ENCODE results near the gene KPNA4. TPM values are rescaled to one million over a fixed set of nuclear protein-coding genes. Genes with fewer than 3 reads are reported as not detected.

The KPNA4 gene
- total and polyA plus RNA-seq, 2 donors (not counting 1 experiment from before 2014, with no cell fraction given) = 33.0 to 38.8 TPM

- H3K79me2 ChIP-seq (ENCODE audit: control insufficient read depth, insufficient read depth, low read length) = no peaks in the 10 kb centered on the region
- no peaks in the 10 kb centered on the region for H3K36me3 ChIP-seq (ENCODE audit: control insufficient read depth, insufficient read depth, low read length)
- no peak for DNase-seq (ENCODE audit: low read depth in 2 of 2)
- no peak overlapping the region for H2AFZ ChIP-seq (ENCODE audit: low read length)
- H3K4me3 ChIP-seq (replicated peaks in 1 of 4; ENCODE audit: control extremely low read depth in 1 of 4, insufficient read depth in 1 of 4, low read depth in 3 of 4, low read length in 4 of 4) = no peak overlapping the region
- H4K20me1 ChIP-seq (ENCODE audit: control insufficient read depth, extremely low read depth, insufficient read depth, low read length) = no peaks in the 10 kb centered on the region
- no peak overlapping the region for H3K9ac ChIP-seq (ENCODE audit: insufficient read depth, low read length)
- H3K9me3 ChIP-seq (ENCODE audit: control insufficient read depth, insufficient read depth, low read depth, low read length) = no peaks in the 10 kb centered on the region
- no peak overlapping the region for H3K27ac ChIP-seq (ENCODE audit: insufficient read depth, low read length)
- peaks cover 5% of the 10 kb centered on the region for H3K4me1 ChIP-seq (ENCODE audit: control insufficient read depth, extremely low read depth, insufficient read depth, low read length)
- TF ChIP-seq EZH2 (IDR thresholded peaks at IDR 0.05; ENCODE audit: low read length, missing control alignments) (no peak), CTCF (conservative IDR thresholded peaks at IDR 0.05 in 1 of 2, IDR thresholded peaks at IDR 0.05 in 1 of 2; ENCODE audit: low read depth in 1 of 2, low read length in 2 of 2) (no peak)
- no peaks in the 10 kb centered on the region for H3K27me3 ChIP-seq (ENCODE audit: control insufficient read depth, insufficient read depth, low read length)
- H3K4me2 ChIP-seq (ENCODE audit: extremely low read depth, insufficient read depth, low read length) = no peak overlapping the region
Observed at GRCh38 chr3:160479376-160479775, 86.0 kb downstream of the KPNA4 start.

- Histone ChIP-seq H2AFZ (ENCODE audit: low read length) (no peak overlapping the region), H3K9me3 (ENCODE audit: control insufficient read depth, insufficient read depth, low read depth, low read length) (no peaks in the 10 kb centered on the region), H3K36me3 (ENCODE audit: control insufficient read depth, insufficient read depth, low read length) (no peaks in the 10 kb centered on the region), H3K27ac (ENCODE audit: insufficient read depth, low read length) (no peak overlapping the region), H3K79me2 (ENCODE audit: control insufficient read depth, insufficient read depth, low read length) (no peaks in the 10 kb centered on the region), H3K4me2 (ENCODE audit: extremely low read depth, insufficient read depth, low read length) (no peak overlapping the region), H4K20me1 (ENCODE audit: control insufficient read depth, extremely low read depth, insufficient read depth, low read length) (no peaks in the 10 kb centered on the region), H3K4me1 (ENCODE audit: control insufficient read depth, extremely low read depth, insufficient read depth, low read length) (peaks cover 16% of the 10 kb centered on the region), H3K9ac (ENCODE audit: insufficient read depth, low read length) (no peak overlapping the region), H3K27me3 (ENCODE audit: control insufficient read depth, insufficient read depth, low read length) (no peaks in the 10 kb centered on the region), H3K4me3 (replicated peaks in 1 of 4; ENCODE audit: control extremely low read depth in 1 of 4, insufficient read depth in 1 of 4, low read depth in 3 of 4, low read length in 4 of 4) (no peak overlapping the region)
- no peak for TF ChIP-seq EZH2 (IDR thresholded peaks at IDR 0.05; ENCODE audit: low read length, missing control alignments)
- TF ChIP-seq CTCF (conservative IDR thresholded peaks at IDR 0.05 in 1 of 2, IDR thresholded peaks at IDR 0.05 in 1 of 2; ENCODE audit: low read depth in 1 of 2, low read length in 2 of 2) = no peak
- peak; percentile 19 to 80 for DNase-seq (ENCODE audit: low read depth in 2 of 2)
Observed at GRCh38 chr3:160478338-160478737, 87.0 kb downstream of the KPNA4 start.

GRCh38 chr3:160477750-160478149 is 87.6 kb downstream of the KPNA4 start:
- Histone ChIP-seq H3K36me3 (ENCODE audit: control insufficient read depth, insufficient read depth, low read length) (no peaks in the 10 kb centered on the region), H3K4me2 (ENCODE audit: extremely low read depth, insufficient read depth, low read length) (no peak overlapping the region), H3K79me2 (ENCODE audit: control insufficient read depth, insufficient read depth, low read length) (no peaks in the 10 kb centered on the region), H3K9ac (ENCODE audit: insufficient read depth, low read length) (no peak overlapping the region), H3K9me3 (ENCODE audit: control insufficient read depth, insufficient read depth, low read depth, low read length) (no peaks in the 10 kb centered on the region), H3K27ac (ENCODE audit: insufficient read depth, low read length) (no peak overlapping the region), H4K20me1 (ENCODE audit: control insufficient read depth, extremely low read depth, insufficient read depth, low read length) (no peaks in the 10 kb centered on the region), H2AFZ (ENCODE audit: low read length) (no peak overlapping the region), H3K4me3 (replicated peaks in 1 of 4; ENCODE audit: control extremely low read depth in 1 of 4, insufficient read depth in 1 of 4, low read depth in 3 of 4, low read length in 4 of 4) (no peak overlapping the region), H3K27me3 (ENCODE audit: control insufficient read depth, insufficient read depth, low read length) (no peaks in the 10 kb centered on the region), H3K4me1 (ENCODE audit: control insufficient read depth, extremely low read depth, insufficient read depth, low read length) (peaks cover 21% of the 10 kb centered on the region)
- DNase-seq (ENCODE audit: low read depth in 2 of 2) = peak in 1 of 2 donors; percentile 81
- TF ChIP-seq EZH2 (IDR thresholded peaks at IDR 0.05; ENCODE audit: low read length, missing control alignments) (no peak), CTCF (conservative IDR thresholded peaks at IDR 0.05 in 1 of 2, IDR thresholded peaks at IDR 0.05 in 1 of 2; ENCODE audit: low read depth in 1 of 2, low read length in 2 of 2) (no peak)

Measured in fibroblast of lung (primary cell).